Spleen (tissue), 7 donors: Measurements from ENCODE around the gene ERCC6.

ENCODE experiments used
- POLR2A ChIP-seq, 3 donors: fragments of 450-650 bp; IDR thresholded peaks; one replicate each; pipeline ENCODE4 v1.5.1; 2017; ENCODE audit warnings: antibody characterized with exemption in 3 of 3, mild to moderate bottlenecking in 1 of 3
- POLR2AphosphoS5 ChIP-seq, 3 donors: sonication (generic); formaldehyde crosslinking; IDR thresholded peaks; one replicate each; pipeline ENCODE4 v1.5.1; 2017; ENCODE audit warnings: antibody characterized with exemption in 3 of 3
- TF ChIP-seq, protein P1 (sequence below), 11 experiments: fragments of 200-600 bp in 7 of 11; fragments of 450-650 bp in 4 of 11; sonication (generic) in 4 of 11; IDR thresholded peaks in 8 of 11; conservative IDR thresholded peaks in 3 of 11; 1 replicate in 7 of 11; 2 replicates in 4 of 11; pipeline versions ENCODE4 v1.4.0 to v1.8.0; 2016 to 2021; ENCODE audit warnings: antibody characterized with exemption in 11 of 11, inconsistent platforms in 4 of 11, mild to moderate bottlenecking in 1 of 11
- donor health status: DM: no; HTN: no; CAD: no; lungs with moderate emphysema.
- donor health status: DM: no; HTN: no; CAD: no.
- donor health status: DM: no; HTN: no; CAD: no.

DNA sequence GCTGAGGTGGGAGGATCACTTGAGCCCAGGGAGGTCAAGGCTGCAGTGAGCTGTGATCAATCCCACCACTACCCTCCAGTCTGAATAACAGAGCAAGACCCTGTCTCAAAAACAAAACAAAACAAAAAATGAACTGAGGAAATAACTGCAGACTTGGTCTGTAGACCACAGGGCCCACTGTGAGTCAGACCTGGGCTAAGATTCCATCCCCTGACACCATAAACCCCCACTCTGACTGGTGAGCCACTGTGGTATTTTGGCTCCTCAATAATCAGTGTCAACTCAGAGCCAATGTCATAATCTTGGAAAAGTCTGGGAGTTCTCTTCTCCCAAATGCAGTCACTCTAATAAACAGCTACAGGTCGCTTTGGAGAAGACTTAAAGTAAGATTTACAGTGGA is 24.0 kb upstream of the ERCC6 start:
- TF ChIP-seq, protein P1, sequence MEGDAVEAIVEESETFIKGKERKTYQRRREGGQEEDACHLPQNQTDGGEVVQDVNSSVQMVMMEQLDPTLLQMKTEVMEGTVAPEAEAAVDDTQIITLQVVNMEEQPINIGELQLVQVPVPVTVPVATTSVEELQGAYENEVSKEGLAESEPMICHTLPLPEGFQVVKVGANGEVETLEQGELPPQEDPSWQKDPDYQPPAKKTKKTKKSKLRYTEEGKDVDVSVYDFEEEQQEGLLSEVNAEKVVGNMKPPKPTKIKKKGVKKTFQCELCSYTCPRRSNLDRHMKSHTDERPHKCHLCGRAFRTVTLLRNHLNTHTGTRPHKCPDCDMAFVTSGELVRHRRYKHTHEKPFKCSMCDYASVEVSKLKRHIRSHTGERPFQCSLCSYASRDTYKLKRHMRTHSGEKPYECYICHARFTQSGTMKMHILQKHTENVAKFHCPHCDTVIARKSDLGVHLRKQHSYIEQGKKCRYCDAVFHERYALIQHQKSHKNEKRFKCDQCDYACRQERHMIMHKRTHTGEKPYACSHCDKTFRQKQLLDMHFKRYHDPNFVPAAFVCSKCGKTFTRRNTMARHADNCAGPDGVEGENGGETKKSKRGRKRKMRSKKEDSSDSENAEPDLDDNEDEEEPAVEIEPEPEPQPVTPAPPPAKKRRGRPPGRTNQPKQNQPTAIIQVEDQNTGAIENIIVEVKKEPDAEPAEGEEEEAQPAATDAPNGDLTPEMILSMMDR (IDR thresholded peaks at IDR 0.05 in 8 of 11, conservative IDR thresholded peaks at IDR 0.05 in 3 of 11): no peak
- TF ChIP-seq POLR2A (IDR thresholded peaks at IDR 0.05) (no peak), POLR2AphosphoS5 (IDR thresholded peaks at IDR 0.05) (no peak)
